Heart right ventricle (tissue), 16 donors: Measurements from ENCODE around the gene CPED1. TPM values are rescaled to one million over a fixed set of nuclear protein-coding genes. Genes with fewer than 3 reads are reported as not detected.

Source experiments
- ATAC-seq, 8 donors: fragments of 200-7000 bp; cut with Tn5 transposase; one replicate each; pipeline ENCODE4 v1.9.1; 2020; ENCODE audit warnings: mild to moderate bottlenecking in 8 of 8, moderate library complexity in 8 of 8, moderate number of reproducible peaks in 1 of 8
- DNase-seq, 2 donors: peaks; one replicate each; pipeline ENCODE4 v3.0.0-alpha.2; 2020
- H3K27ac ChIP-seq, 10 donors: fragments of 200-600 bp; sonication (generic) in 2 of 10; one replicate each; pipeline versions ENCODE4 v1.5.0 to v1.8.0; 2020 to 2022; ENCODE audit warnings: mild to moderate bottlenecking in 3 of 10
- H3K27me3 ChIP-seq, 7 donors: fragments of 200-600 bp; one replicate each; pipeline ENCODE4 v1.8.0; 2021 to 2022; ENCODE audit warnings: mild to moderate bottlenecking in 2 of 7
- H3K36me3 ChIP-seq, 9 donors: fragments of 200-600 bp; sonication (generic) in 1 of 9; one replicate each; pipeline versions ENCODE4 v1.5.0 to v1.8.0; 2020 to 2022; ENCODE audit warnings: mild to moderate bottlenecking in 2 of 9
- H3K4me1 ChIP-seq, 9 donors: fragments of 200-600 bp; sonication (generic) in 1 of 9; one replicate each; pipeline versions ENCODE4 v1.5.0 to v1.8.0; 2020 to 2022; ENCODE audit warnings: mild to moderate bottlenecking in 4 of 9
- H3K4me3 ChIP-seq, 10 donors: fragments of 200-600 bp; sonication (generic) in 2 of 10; one replicate each; pipeline versions ENCODE4 v1.5.0 to v1.8.0; 2020 to 2022; ENCODE audit warnings: mild to moderate bottlenecking in 7 of 10, moderate library complexity in 2 of 10
- H3K9me3 ChIP-seq, 11 donors: fragments of 200-600 bp in 10 of 11; sonication (generic) in 2 of 11; one replicate each; pipeline versions ENCODE4 v1.5.0 to v1.8.0; 2013 to 2022; ENCODE audit warnings: mild to moderate bottlenecking in 2 of 11, control low read depth in 1 of 11, moderate library complexity in 1 of 11
- WGBS, 2 donors: extraction: QIAGEN DNeasy Blood & Tissue Kit; methylation state at CpG; one replicate each; pipeline ENCODE4 v1.1.7; 2013; ENCODE audit warnings: inconsistent platforms in 1 of 2; 5-methylcytosine and 5-hydroxymethylcytosine counted together
- intact Hi-C, 10 donors: fragments of 100-400 bp; cut with DNase I; formaldehyde crosslinking; loops; one replicate each; pipeline versions ENCODE4 v1.11.1 to v1.14.2; 2022
- polyA plus RNA-seq, 2 donors: library from polyadenylated mRNA; stranded (reverse); fragments of 200-250 nt; gene quantifications; one replicate each; pipeline ENCODE4 v1.2.3, GENCODE V29; 2013
- total RNA-seq, 10 donors: library from RNA; stranded (reverse); fragmentation: NEBNext Ultra II Directional in 3 of 10; extraction: Animal tissue kit (Norgen Biotek cat#: 25700) in 3 of 10; gene quantifications; one replicate each; pipeline versions ENCODE4 v1.2.1 to v1.2.4, GENCODE V29; 2021 to 2023
- TF ChIP-seq, protein P1 (sequence below), 9 donors: fragments of 200-600 bp; sonication (generic) in 2 of 9; IDR thresholded peaks; one replicate each; pipeline versions ENCODE4 v1.5.0 to v1.8.0; 2021 to 2022; ENCODE audit warnings: antibody characterized with exemption in 9 of 9, mild to moderate bottlenecking in 5 of 9, moderate library complexity in 1 of 9
- donor health status: Arrhythmogenic right ventricular cardiomyopathy.
- donor health status: ischemic (EF 13 %, LVEDD 7.1; RV severe dilation, severe dysfunction).
- donor health status: healthy with polysubstance abuse.
- donor health status: DM: no; HTN: yes; CAD: no.
- donor health status: DM: no; HTN: no; CAD: no.
- donor health status: ischemic (EF 25% LVEDD 6.9; RV normal size, moderate dysfunction).
- donor health status: ischemic (EF 25% LVEDD 5.7; RV mildly dilated, moderate dysfunction).
- donor health status: healthy.
- donor health status: DM: yes; HTN: yes; CAD: no.
- donor health status: Ischemic cardiomyopathy.
- donor health status: ischemic (EF 35%, LVEDD 5.7; RV mildly dilated, moderate dysfunction).
- donor health status: nonischemic (EF 11% LVEDD 7.7; RV severe dilation, severe dysfunction).
- donor health status: DM: yes; HTN: yes; CAD: no.
- donor health status: PGD.
- donor health status: ischemic (EF 29% LVEDD 5.4; RV normal size, mild dysfunction).
- donor health status: nonischemic (EF 23%, LVEDD 6.1; RV moderate dilation, normal function).

CPED1 gene
- total and polyA plus RNA-seq, 12 donors, result 3.9 to 56.5 (median 31.2) TPM

GRCh38 chr7:121339082-121339481 lies 350.6 kb downstream of the CPED1 start:
- H3K4me1 ChIP-seq, result no peaks in the 10 kb centered on the region
- DNase-seq, result no peak
- H3K27ac ChIP-seq, result no peak overlapping the region
- no peaks in the 10 kb centered on the region for H3K9me3 ChIP-seq
- peaks cover 0 to 6% (median 0%) of the 10 kb centered on the region in 9 donors for H3K36me3 ChIP-seq
- no peak overlapping the region for H3K4me3 ChIP-seq
- TF ChIP-seq, protein P1, sequence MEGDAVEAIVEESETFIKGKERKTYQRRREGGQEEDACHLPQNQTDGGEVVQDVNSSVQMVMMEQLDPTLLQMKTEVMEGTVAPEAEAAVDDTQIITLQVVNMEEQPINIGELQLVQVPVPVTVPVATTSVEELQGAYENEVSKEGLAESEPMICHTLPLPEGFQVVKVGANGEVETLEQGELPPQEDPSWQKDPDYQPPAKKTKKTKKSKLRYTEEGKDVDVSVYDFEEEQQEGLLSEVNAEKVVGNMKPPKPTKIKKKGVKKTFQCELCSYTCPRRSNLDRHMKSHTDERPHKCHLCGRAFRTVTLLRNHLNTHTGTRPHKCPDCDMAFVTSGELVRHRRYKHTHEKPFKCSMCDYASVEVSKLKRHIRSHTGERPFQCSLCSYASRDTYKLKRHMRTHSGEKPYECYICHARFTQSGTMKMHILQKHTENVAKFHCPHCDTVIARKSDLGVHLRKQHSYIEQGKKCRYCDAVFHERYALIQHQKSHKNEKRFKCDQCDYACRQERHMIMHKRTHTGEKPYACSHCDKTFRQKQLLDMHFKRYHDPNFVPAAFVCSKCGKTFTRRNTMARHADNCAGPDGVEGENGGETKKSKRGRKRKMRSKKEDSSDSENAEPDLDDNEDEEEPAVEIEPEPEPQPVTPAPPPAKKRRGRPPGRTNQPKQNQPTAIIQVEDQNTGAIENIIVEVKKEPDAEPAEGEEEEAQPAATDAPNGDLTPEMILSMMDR (IDR thresholded peaks at IDR 0.05), result no peak
- peaks cover 0 to 26% (median 16%) of the 10 kb centered on the region in 7 donors for H3K27me3 ChIP-seq
- intact Hi-C loops, result no loop called here
- no peak for ATAC-seq
- 76 to 77% methylated on average over 5 of the region's 5 CpGs for WGBS, 2 donors

DNA sequence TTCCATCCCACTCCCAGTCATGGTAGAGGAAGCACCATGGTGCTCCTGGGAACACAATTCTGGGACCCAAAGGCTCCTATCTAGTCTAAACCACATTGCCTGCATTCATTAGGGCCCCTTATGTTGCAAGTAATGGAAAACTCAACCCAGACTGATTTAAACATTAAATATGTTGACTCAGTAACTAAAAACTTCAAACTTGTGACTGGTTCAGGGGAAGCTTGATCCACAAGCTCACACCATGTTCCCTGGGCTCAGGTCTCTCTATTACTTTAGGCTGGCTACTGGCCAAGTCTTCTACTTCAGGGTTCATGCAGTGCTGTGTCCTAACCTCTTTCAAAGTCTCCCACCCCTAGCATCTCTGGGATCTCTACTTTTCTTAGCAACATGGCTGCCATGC lies 353.4 kb downstream of the CPED1 start:
- Histone ChIP-seq H3K4me3 (no peak overlapping the region), H3K36me3 (peaks cover 0 to 14% (median 0%) of the 10 kb centered on the region in 9 donors), H3K9me3 (no peaks in the 10 kb centered on the region), H3K4me1 (no peaks in the 10 kb centered on the region), H3K27ac (no peak overlapping the region), H3K27me3 (peaks cover 0 to under 1% (median 0%) of the 10 kb centered on the region in 7 donors)
- ATAC-seq (no peak), DNase-seq (no peak)
- intact Hi-C loops, result no loop called here
- TF ChIP-seq, protein P1 (IDR thresholded peaks at IDR 0.05), result no peak

GRCh38 chr7:121342631-121343030 lies 354.1 kb downstream of the CPED1 start:
- Histone ChIP-seq H3K27ac (no peak overlapping the region), H3K9me3 (no peaks in the 10 kb centered on the region), H3K4me3 (no peak overlapping the region), H3K27me3 (no peaks in the 10 kb centered on the region), H3K4me1 (no peaks in the 10 kb centered on the region), H3K36me3 (peaks cover 0 to 17% (median 0%) of the 10 kb centered on the region in 9 donors)
- no peak for DNase-seq
- TF ChIP-seq, protein P1 (IDR thresholded peaks at IDR 0.05), result no peak
- ATAC-seq, result no peak
- intact Hi-C loops, result no loop called here
- 91 to 93% methylated on average over 4 of the region's 4 CpGs for WGBS, 2 donors

GRCh38 chr7:121343302-121343701 lies 354.8 kb downstream of the CPED1 start:
- Histone ChIP-seq H3K27me3 (no peaks in the 10 kb centered on the region), H3K4me1 (no peaks in the 10 kb centered on the region), H3K4me3 (no peak overlapping the region), H3K36me3 (peaks cover 0 to 17% (median 0%) of the 10 kb centered on the region in 9 donors), H3K9me3 (no peaks in the 10 kb centered on the region), H3K27ac (no peak overlapping the region)
- ATAC-seq (no peak), DNase-seq (no peak)
- TF ChIP-seq, protein P1 (IDR thresholded peaks at IDR 0.05), result no peak
- intact Hi-C loops, result no loop called here
- 85% methylated on average over 3 of the region's 3 CpGs for WGBS, 2 donors
